ENCODE data around the gene RGS14. TPM values are rescaled to one million over a fixed set of nuclear protein-coding genes. Genes with fewer than 3 reads are reported as not detected.

RGS14 gene
- 100 to 1,000 TPM; 112 to 117 TPM for total RNA-seq

GRCh38 chr5:177357459-177358351 lies at the start of gene RGS14:
TSS of gene RGS14 (plus strand) at chr5:177357924. CDS start at chr5:177358025, 101 bp downstream.
- peak within 1 kb of the TSS; percentile 90 for H3K4me3 Mint-ChIP-seq
- DNase-seq = peak; percentile 82
- peaks cover 80% of the 10 kb centered on the region for H3K4me1 Mint-ChIP-seq (ENCODE audit: low read depth)

GRCh38 chr5:177308740-177309139 lies 49.0 kb upstream of the RGS14 start:
- POLR2A ChIA-PET = interaction anchor here (1.0 to 2.3 kb wide), 3 partner anchors 9 to 147 kb away, joined by 3 to 7 read pairs (median 4); no protein-coding TSS in a partner anchor
- DNase-seq (no peak), ATAC-seq (no peak)
- Mint-ChIP-seq H3K4me3 (no peak overlapping the region), H3K27ac (peak overlapping the region; percentile 14), H3K9me3 (ENCODE audit: insufficient read depth) (no peaks in the 10 kb centered on the region), H3K27me3 (ENCODE audit: low read depth) (no peaks in the 10 kb centered on the region), H3K4me1 (ENCODE audit: low read depth) (peaks cover 73% of the 10 kb centered on the region), H3K36me3 (ENCODE audit: low read depth) (peaks cover 62% of the 10 kb centered on the region)
- CTCF ChIA-PET = interaction anchor here (0.8 to 4.6 kb wide), 22 partner anchors 7 to 195 kb away, joined by 3 to 58 read pairs (median 10); partner anchors contain the start of genes LMAN2 and NSD1

More at GRCh38 chr5:177357459-177358351, at the start of gene RGS14:
- Mint-ChIP-seq H3K36me3 (ENCODE audit: low read depth) (peaks cover 38% of the 10 kb centered on the region), H3K27me3 (ENCODE audit: low read depth) (no peaks in the 10 kb centered on the region), H3K9me3 (ENCODE audit: insufficient read depth) (peaks cover 4% of the 10 kb centered on the region), H3K27ac (peak within 1 kb of the TSS; percentile 94)
- ChIA-PET CTCF (interaction anchor here (0.6 to 7.0 kb wide), 11 partner anchors 9 to 245 kb away, joined by 3 to 70 read pairs (median 4); no protein-coding TSS in a partner anchor), POLR2A (interaction anchor here (1.4 to 1.7 kb wide), 2 partner anchors 14 to 45 kb away, joined by 5 to 6 read pairs; no protein-coding TSS in a partner anchor)
- peak; percentile 91 for ATAC-seq

GRCh38 chr5:177309351-177310191 lies 48.2 kb upstream of the RGS14 start:
- ATAC-seq (peak; percentile 17), DNase-seq (peak; percentile 81)
- peak overlapping the region; percentile 75 for H3K27ac Mint-ChIP-seq
- H3K9me3 Mint-ChIP-seq (ENCODE audit: insufficient read depth) = no peaks in the 10 kb centered on the region
- no peaks in the 10 kb centered on the region for H3K27me3 Mint-ChIP-seq (ENCODE audit: low read depth)
- ChIA-PET POLR2A (interaction anchor here (1.0 to 2.3 kb wide), 4 partner anchors 10 to 146 kb away, joined by 3 to 7 read pairs (median 4); no protein-coding TSS in a partner anchor), CTCF (interaction anchor here (0.6 to 4.6 kb wide), 43 partner anchors 8 to 649 kb away, joined by 3 to 58 read pairs (median 5); partner anchors contain the start of genes GRK6 and LMAN2)
- peak overlapping the region; percentile 95 for H3K4me3 Mint-ChIP-seq
- H3K4me1 Mint-ChIP-seq (ENCODE audit: low read depth) = peaks cover 73% of the 10 kb centered on the region
- H3K36me3 Mint-ChIP-seq (ENCODE audit: low read depth) = peaks cover 55% of the 10 kb centered on the region

- no peaks in the 10 kb centered on the region for H3K9me3 Mint-ChIP-seq (ENCODE audit: insufficient read depth)
- no peak for DNase-seq
- POLR2A ChIA-PET = interaction anchor here (1.0 to 2.3 kb wide), 2 partner anchors 54 to 145 kb away, joined by 3 to 7 read pairs; no protein-coding TSS in a partner anchor
- H3K4me1 Mint-ChIP-seq (ENCODE audit: low read depth) = peaks cover 66% of the 10 kb centered on the region
- peaks cover 47% of the 10 kb centered on the region for H3K36me3 Mint-ChIP-seq (ENCODE audit: low read depth)
- no peaks in the 10 kb centered on the region for H3K27me3 Mint-ChIP-seq (ENCODE audit: low read depth)
- peak overlapping the region; percentile 95 for H3K4me3 Mint-ChIP-seq
- CTCF ChIA-PET = interaction anchor here (0.6 to 4.6 kb wide), 40 partner anchors 9 to 650 kb away, joined by 3 to 58 read pairs (median 5); partner anchors contain the start of genes GRK6 and LMAN2
- peak overlapping the region; percentile 92 for H3K27ac Mint-ChIP-seq
- ATAC-seq = no peak
These were observed 47.4 kb upstream of the RGS14 start for GRCh38 chr5:177310332-177310731.

- peak overlapping the region; percentile 92 for H3K27ac Mint-ChIP-seq
- peaks cover 62% of the 10 kb centered on the region for H3K4me1 Mint-ChIP-seq (ENCODE audit: low read depth)
- ChIA-PET POLR2A (interaction anchor here (2.3 kb wide), 2 partner anchors 41 to 145 kb away, joined by 7 to 13 read pairs; partner anchors contain the start of gene LMAN2), CTCF (interaction anchor here (1.0 to 4.6 kb wide), 27 partner anchors 8 to 650 kb away, joined by 3 to 58 read pairs (median 9); partner anchors contain the start of genes GRK6 and LMAN2)
- no peaks in the 10 kb centered on the region for H3K9me3 Mint-ChIP-seq (ENCODE audit: insufficient read depth)
- ATAC-seq (no peak), DNase-seq (peak; percentile 61)
- no peaks in the 10 kb centered on the region for H3K27me3 Mint-ChIP-seq (ENCODE audit: low read depth)
- peak overlapping the region; percentile 95 for H3K4me3 Mint-ChIP-seq
- peaks cover 41% of the 10 kb centered on the region for H3K36me3 Mint-ChIP-seq (ENCODE audit: low read depth)
These were observed 46.9 kb upstream of the RGS14 start for GRCh38 chr5:177310757-177311391.

GRCh38 chr5:177311392-177311722 lies 46.4 kb upstream of the RGS14 start:
- H3K27me3 Mint-ChIP-seq (ENCODE audit: low read depth) = no peaks in the 10 kb centered on the region
- ChIA-PET CTCF (interaction anchor here (2.6 to 4.6 kb wide), 5 partner anchors 15 to 198 kb away, joined by 13 to 58 read pairs (median 21); no protein-coding TSS in a partner anchor), POLR2A (interaction anchor here (1.1 to 2.3 kb wide), 5 partner anchors 8 to 197 kb away, joined by 4 to 13 read pairs (median 7); partner anchors contain the start of genes LMAN2, PRELID1 and RAB24)
- peaks cover 61% of the 10 kb centered on the region for H3K4me1 Mint-ChIP-seq (ENCODE audit: low read depth)
- peak overlapping the region; percentile 95 for H3K4me3 Mint-ChIP-seq
- DNase-seq = no peak
- peak overlapping the region; percentile 93 for H3K27ac Mint-ChIP-seq
- H3K36me3 Mint-ChIP-seq (ENCODE audit: low read depth) = peaks cover 40% of the 10 kb centered on the region
- H3K9me3 Mint-ChIP-seq (ENCODE audit: insufficient read depth) = no peaks in the 10 kb centered on the region
- no peak for ATAC-seq

- Mint-ChIP-seq H3K36me3 (ENCODE audit: low read depth) (peaks cover 33% of the 10 kb centered on the region), H3K4me3 (peak within 1 kb of the TSS; percentile 95), H3K9me3 (ENCODE audit: insufficient read depth) (no peaks in the 10 kb centered on the region), H3K27me3 (ENCODE audit: low read depth) (no peaks in the 10 kb centered on the region), H3K27ac (peak within 1 kb of the TSS; percentile 93), H3K4me1 (ENCODE audit: low read depth) (peaks cover 55% of the 10 kb centered on the region)
- DNase-seq = peak; percentile 99
- ChIA-PET POLR2A (interaction anchor here (0.8 to 2.3 kb wide), 16 partner anchors 9 to 788 kb away, joined by 3 to 13 read pairs (median 5); partner anchors contain the start of genes GRK6, LMAN2, PRELID1 and RAB24), CTCF (interaction anchor here (0.6 to 3.0 kb wide), 20 partner anchors 8 to 198 kb away, joined by 3 to 21 read pairs (median 5); partner anchors contain the start of genes LMAN2, PRELID1 and RAB24)
- ATAC-seq = peak; percentile 87
These were observed 45.7 kb upstream of the RGS14 start, which contains the start of gene MXD3 for GRCh38 chr5:177311723-177312648. TSS of gene MXD3 (minus strand) at chr5:177311898. CDS start at chr5:177311830, 68 bp downstream.

- Mint-ChIP-seq H3K4me3 (peak overlapping the region; percentile 95), H3K27ac (peak overlapping the region; percentile 93), H3K4me1 (ENCODE audit: low read depth) (peaks cover 59% of the 10 kb centered on the region), H3K27me3 (ENCODE audit: low read depth) (no peaks in the 10 kb centered on the region), H3K9me3 (ENCODE audit: insufficient read depth) (no peaks in the 10 kb centered on the region), H3K36me3 (ENCODE audit: low read depth) (peaks cover 34% of the 10 kb centered on the region)
- ChIA-PET POLR2A (interaction anchor here (0.7 to 2.3 kb wide), 19 partner anchors 10 to 787 kb away, joined by 3 to 13 read pairs (median 4); partner anchors contain the start of genes GRK6, LMAN2, PRELID1 and RAB24), CTCF (interaction anchor here (0.6 to 3.0 kb wide), 23 partner anchors 9 to 199 kb away, joined by 3 to 21 read pairs (median 5); partner anchors contain the start of genes LMAN2, PRELID1 and RAB24)
- DNase-seq (peak; percentile 81), ATAC-seq (peak; percentile 34)
These were observed 45.0 kb upstream of the RGS14 start for GRCh38 chr5:177312649-177313181.

- Mint-ChIP-seq H3K4me1 (ENCODE audit: low read depth) (peaks cover 60% of the 10 kb centered on the region), H3K27me3 (ENCODE audit: low read depth) (no peaks in the 10 kb centered on the region), H3K9me3 (ENCODE audit: insufficient read depth) (no peaks in the 10 kb centered on the region), H3K27ac (peak overlapping the region; percentile 25), H3K4me3 (peak overlapping the region; percentile 95), H3K36me3 (ENCODE audit: low read depth) (peaks cover 32% of the 10 kb centered on the region)
- CTCF ChIA-PET = interaction anchor here (0.9 to 3.0 kb wide), 17 partner anchors 10 to 200 kb away, joined by 3 to 21 read pairs (median 6); partner anchors contain the start of genes LMAN2, PRELID1 and RAB24
- ATAC-seq (no peak), DNase-seq (no peak)
- POLR2A ChIA-PET = interaction anchor here (0.7 to 2.3 kb wide), 10 partner anchors 11 to 164 kb away, joined by 3 to 13 read pairs (median 6); partner anchors contain the start of genes GRK6, LMAN2, PRELID1 and RAB24
These were observed 44.0 kb upstream of the RGS14 start for GRCh38 chr5:177313561-177314259.

Measured in activated CD8-positive, alpha-beta T cell treated with anti-CD3 and anti-CD28 coated beads, Interleukin-2, amount 10 ng/mL, durations not matched to agents 7 days and 5 days (primary cell).